HepG2 (cell line): ENCODE results near the gene FSTL1. TPM values are rescaled to one million over a fixed set of nuclear protein-coding genes. Genes with fewer than 3 reads are reported as not detected.

Experiments
- ATAC-seq: fragments of 200-7000 bp; cut with Tn5 transposase; 3 replicates; pipeline ENCODE4 v1.9.1; 2020; ENCODE audit warnings: mild to moderate bottlenecking, moderate library complexity
- BruUV-seq: library from RNA; stranded (reverse); fragments of 400-500 nt; replicated peaks from 2 replicates; lab custom pipeline; 2021; lab: Mats Ljungman, UMichigan
- CTCF ChIA-PET: fragments of 300-600 bp; formaldehyde crosslinking; extraction: SDS; loops from one replicate; lab custom pipeline; 2021; ENCODE audit warnings: low total read pairs, inconsistent platforms, low intra/inter-chr PET ratio; lab: Yijun Ruan, JAX
- POLR2A ChIA-PET: fragments of 350-600 bp; sonication (Branson Sonifier 250); formaldehyde crosslinking; loops from one replicate; lab custom pipeline; 2020; ENCODE audit warnings: antibody characterized with exemption, inconsistent platforms; lab: Yijun Ruan, JAX
- DNase-seq: peaks from one replicate; pipeline ENCODE4 v3.0.0-alpha.2; 2015; ENCODE audit warnings: low spot score
- FAIRE-seq: peaks from 3 replicates; lab custom pipeline; 2011; peaks lifted over from hg19 to GRCh38; lab: Jason Lieb, UNC
- H2AFZ ChIP-seq: one replicate; pipeline ENCODE4 v1.6.1; 2011; ENCODE audit warnings: low read length, inconsistent platforms
- H3K27ac ChIP-seq: fragments of 300-600 bp; 3 replicates; pipeline ENCODE4 v1.8.0; 2011; ENCODE audit warnings: mixed run types, mild to moderate bottlenecking, mixed read lengths, low read length, inconsistent platforms; ENCODE audit not compliant: insufficient read depth; ENCODE audit errors: extremely low read length
- H3K27me3 ChIP-seq, 2 experiments: fragments of 200-600 bp in 1 of 2; 2 replicates in 1 of 2; 3 replicates in 1 of 2; pipeline versions ENCODE4 v1.6.0 to v1.8.0; 2011; ENCODE audit warnings: low read length in 2 of 2, mild to moderate bottlenecking in 2 of 2, moderate library complexity in 2 of 2, inconsistent platforms in 1 of 2; ENCODE audit not compliant: insufficient read depth in 2 of 2, control insufficient read depth in 1 of 2
- H3K36me3 ChIP-seq, 2 experiments: fragments of 200-600 bp in 1 of 2; replicated peaks in 1 of 2; 2 replicates in 1 of 2; 3 replicates in 1 of 2; pipeline versions ENCODE4 v1.5.1 to v1.8.0; 2011; ENCODE audit warnings: low read length in 2 of 2, inconsistent platforms in 1 of 2; ENCODE audit not compliant: insufficient read depth in 2 of 2, control insufficient read depth in 1 of 2
- H3K4me1 ChIP-seq: 2 replicates; pipeline ENCODE4 v1.5.1; 2012; ENCODE audit warnings: low read length, inconsistent platforms; ENCODE audit not compliant: insufficient read depth
- H3K4me2 ChIP-seq: 2 replicates; pipeline ENCODE4 v1.6.0; 2011; ENCODE audit warnings: low read depth, low read length, inconsistent platforms
- H3K4me3 ChIP-seq, 3 experiments: fragments of 200-600 bp in 1 of 3; sonication (generic), shearing (Covaris generic) in 1 of 3; replicated peaks in 1 of 3; 2 replicates each; pipeline ENCODE4 v1.5.1; 2011 to 2016; ENCODE audit warnings: low read length in 3 of 3, inconsistent platforms in 2 of 3, low read depth in 2 of 3, mild to moderate bottlenecking in 2 of 3, control low read depth in 1 of 3, mixed read lengths in 1 of 3; ENCODE audit not compliant: insufficient read depth in 1 of 3
- H3K79me2 ChIP-seq: one replicate; pipeline ENCODE4 v1.6.1; 2011; ENCODE audit warnings: low read length, inconsistent platforms; ENCODE audit not compliant: insufficient read depth
- H3K9ac ChIP-seq: 2 replicates; pipeline ENCODE4 v1.6.0; 2011; ENCODE audit warnings: mild to moderate bottlenecking, low read depth, low read length, inconsistent platforms; ENCODE audit not compliant: insufficient read depth
- H3K9me3 ChIP-seq: 2 replicates; pipeline ENCODE4 v1.5.1; 2012; ENCODE audit warnings: mild to moderate bottlenecking, low read length
- H4K20me1 ChIP-seq: 2 replicates; pipeline ENCODE4 v1.6.0; 2011; ENCODE audit warnings: inconsistent platforms, mild to moderate bottlenecking, low read length, moderate library complexity; ENCODE audit not compliant: insufficient read depth
- CAMTA2 ChIP-seq: sonication (generic); formaldehyde crosslinking; IDR thresholded peaks from 2 replicates; pipeline ENCODE4 v1.4.0; 2020; ENCODE audit warnings: mild to moderate bottlenecking, missing genetic modification reagents, borderline replicate concordance
- ETV5 ChIP-seq: IDR thresholded peaks from 2 replicates; pipeline ENCODE4 v1.6.1; 2018; ENCODE audit warnings: missing biosample characterization, missing genetic modification reagents, inconsistent platforms, borderline replicate concordance
- ISX ChIP-seq: sonication (generic); formaldehyde crosslinking; conservative IDR thresholded peaks from 2 replicates; pipeline ENCODE4 v1.5.0; 2020; ENCODE audit warnings: missing genetic modification reagents
- KLF6 ChIP-seq: IDR thresholded peaks from 2 replicates; pipeline ENCODE4 v1.8.0; 2016; ENCODE audit warnings: missing biosample characterization, missing genetic modification reagents
- MED8 ChIP-seq: sonication (generic); formaldehyde crosslinking; IDR thresholded peaks from 2 replicates; pipeline ENCODE4 v1.8.1; 2023; ENCODE audit warnings: mild to moderate bottlenecking, missing genetic modification reagents; ENCODE audit not compliant: insufficient replicate concordance
- MXD4 ChIP-seq: IDR thresholded peaks from 2 replicates; pipeline ENCODE4 v1.6.1; 2016; ENCODE audit warnings: mild to moderate bottlenecking, missing biosample characterization, missing genetic modification reagents
- RARA ChIP-seq: IDR thresholded peaks from 2 replicates; pipeline ENCODE4 v1.6.1; 2016; ENCODE audit warnings: missing genetic modification reagents, missing compliant biosample characterization
- SMAD9 ChIP-seq: sonication (generic); formaldehyde crosslinking; IDR thresholded peaks from 2 replicates; pipeline ENCODE4 v1.5.1; 2020; ENCODE audit warnings: mild to moderate bottlenecking, missing genetic modification reagents
- TARDBP ChIP-seq: sonication (generic); formaldehyde crosslinking; IDR thresholded peaks from 2 replicates; pipeline ENCODE4 v1.8.0; 2022; ENCODE audit warnings: mild to moderate bottlenecking, missing genetic modification reagents
- THAP9 ChIP-seq: sonication (generic); formaldehyde crosslinking; IDR thresholded peaks from 2 replicates; pipeline ENCODE4; 2020; ENCODE audit warnings: missing genetic modification reagents, mild to moderate bottlenecking, borderline replicate concordance
- ZMAT5 ChIP-seq: sonication (generic); formaldehyde crosslinking; IDR thresholded peaks from 2 replicates; pipeline ENCODE4 v1.5.0; 2020; ENCODE audit warnings: mild to moderate bottlenecking, low read depth, missing genetic modification reagents, borderline replicate concordance
- ZNF17 ChIP-seq: sonication (generic); formaldehyde crosslinking; IDR thresholded peaks from 2 replicates; pipeline ENCODE4 v1.5.0; 2020; ENCODE audit warnings: mild to moderate bottlenecking, missing genetic modification reagents
- ZNF350 ChIP-seq: sonication (generic); formaldehyde crosslinking; IDR thresholded peaks from 2 replicates; pipeline ENCODE4 v1.4.0; 2020; ENCODE audit warnings: mild to moderate bottlenecking, low read depth, missing genetic modification reagents, borderline replicate concordance
- ZNF564 ChIP-seq: sonication (generic); formaldehyde crosslinking; IDR thresholded peaks from 2 replicates; pipeline ENCODE4 v1.8.1; 2023; ENCODE audit warnings: mild to moderate bottlenecking, missing genetic modification reagents
- ZNF709 ChIP-seq: sonication (generic); formaldehyde crosslinking; IDR thresholded peaks from 2 replicates; pipeline ENCODE4 v1.5.0; 2020; ENCODE audit warnings: mild to moderate bottlenecking, missing genetic modification reagents
- WGBS: methylation state at CpG from one replicate; pipeline ENCODE4 v1.1.6; 2017; ENCODE audit warnings: low lambda C conversion rate; 5-methylcytosine and 5-hydroxymethylcytosine counted together
- in situ Hi-C: cut with HindIII; loops from 2 replicates; pipeline ENCODE4 v1.10.0; 2017; ENCODE audit warnings: low pct_unique_long_range_greater_than_20kb; ENCODE audit not compliant: extremely low pct_ligation_motif_present
- intact Hi-C: fragments of 100-400 bp; cut with micrococcal nuclease; formaldehyde crosslinking; loops from one replicate; pipeline ENCODE4 v1.10.0; 2022; ENCODE audit not compliant: unreplicated experiment
- polyA plus RNA-seq, 8 experiments: library from polyadenylated mRNA; depleted of rRNA in 3 of 8; stranded (reverse) in 7 of 8; unstranded in 1 of 8; fragments of >200 nt; fragmentation: Illumina TruSeq in 4 of 8; extraction: Trizol in 4 of 8; gene quantifications; 2 replicates each; pipeline versions ENCODE4 v1.2.1 to v1.2.3, GENCODE V29; 2011 to 2016; ENCODE audit warnings: low read depth in 4 of 8, missing spikeins in 1 of 8, mixed read lengths in 1 of 8; ENCODE audit not compliant: insufficient read depth in 1 of 8
- total RNA-seq, 5 experiments: library from RNA; depleted of rRNA; stranded (reverse); fragments of >200 nt; fragmentation: Illumina TruSeq; extraction: Trizol; gene quantifications; 2 replicates each; pipeline ENCODE4 v1.2.3, GENCODE V29; 2016; ENCODE audit warnings: low read depth in 1 of 5
- TF ChIP-seq, protein P1 (sequence below): sonication (generic); formaldehyde crosslinking; IDR thresholded peaks from 2 replicates; pipeline ENCODE4 v1.4.0; 2020; ENCODE audit warnings: mild to moderate bottlenecking, missing genetic modification reagents
- TF ChIP-seq, protein P2 (sequence below): IDR thresholded peaks from 2 replicates; pipeline ENCODE4 v1.6.1; 2012; ENCODE audit warnings: low read depth, low read length, improper control_type of control experiment

The FSTL1 gene
- total and polyA plus RNA-seq, 2 of the 13 experiments (the other 11 are each of a cell fraction or from before 2014, with no cell fraction given): 0.07 to 0.29 TPM

- Histone ChIP-seq H2AFZ (no peak overlapping the region), H3K4me2 (peak overlapping the region; percentile 71), H3K79me2 (peaks cover 47% of the 10 kb centered on the region), H4K20me1 (no peaks in the 10 kb centered on the region; the same call in 1 of the 2 replicates), H3K9ac (peak overlapping the region; percentile 82), H3K27ac (peak overlapping the region; percentile 81), H3K36me3 (no peaks in the 10 kb centered on the region), H3K4me3 (peak overlapping the region; percentile 68 to 95 (median 87)), H3K27me3 (no peaks in the 10 kb centered on the region; a peak in 1 of 5 replicates), H3K4me1 (peaks cover 48% of the 10 kb centered on the region), H3K9me3 (no peaks in the 10 kb centered on the region)
- BruUV-seq: TSS peak; percentile 52
- no peak for FAIRE-seq
- intact Hi-C loops (loop anchor here (2.0 to 10.0 kb wide), 4 partner anchors 68 to 254 kb away; partner anchors contain the start of gene GSK3B), in situ Hi-C loops (no loop called here)
- ChIA-PET CTCF (no interaction called here), POLR2A (interaction anchor here (0.8 to 2.9 kb wide), 13 partner anchors 9 to 1108 kb away, joined by 3 to 22 read pairs (median 4); partner anchors contain the start of genes B4GALT4, NDUFB4 and TMEM39A)
- ATAC-seq: peak; percentile 2
- peak; percentile 6 for DNase-seq
- under 1% methylated on average over 17 of the region's 41 CpGs for WGBS
- TF ChIP-seq CAMTA2 (CRISPR knock-in tag) (no peak), ETV5 (no peak), THAP9 (no peak), TARDBP (0 out of 2 replicates have a peak, but pooled peaks have one; percentile 10), MED8 (CRISPR knock-in tag) (no peak), ISX (no peak), MXD4 (CRISPR knock-in tag) (no peak), KLF6 (no peak), ZNF564 (CRISPR knock-in tag) (no peak; the same call in 1 of the 2 replicates), RARA (no peak), SMAD9 (CRISPR knock-in tag) (no peak), ZNF17 (CRISPR knock-in tag) (no peak), ZNF709 (CRISPR knock-in tag) (no peak), ZMAT5 (no peak), ZNF350 (no peak)
- TF ChIP-seq, protein P1, sequence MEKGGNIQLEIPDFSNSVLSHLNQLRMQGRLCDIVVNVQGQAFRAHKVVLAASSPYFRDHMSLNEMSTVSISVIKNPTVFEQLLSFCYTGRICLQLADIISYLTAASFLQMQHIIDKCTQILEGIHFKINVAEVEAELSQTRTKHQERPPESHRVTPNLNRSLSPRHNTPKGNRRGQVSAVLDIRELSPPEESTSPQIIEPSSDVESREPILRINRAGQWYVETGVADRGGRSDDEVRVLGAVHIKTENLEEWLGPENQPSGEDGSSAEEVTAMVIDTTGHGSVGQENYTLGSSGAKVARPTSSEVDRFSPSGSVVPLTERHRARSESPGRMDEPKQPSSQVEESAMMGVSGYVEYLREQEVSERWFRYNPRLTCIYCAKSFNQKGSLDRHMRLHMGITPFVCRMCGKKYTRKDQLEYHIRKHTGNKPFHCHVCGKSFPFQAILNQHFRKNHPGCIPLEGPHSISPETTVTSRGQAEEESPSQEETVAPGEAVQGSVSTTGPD (CRISPR knock-in tag): no peak
- TF ChIP-seq, protein P2, sequence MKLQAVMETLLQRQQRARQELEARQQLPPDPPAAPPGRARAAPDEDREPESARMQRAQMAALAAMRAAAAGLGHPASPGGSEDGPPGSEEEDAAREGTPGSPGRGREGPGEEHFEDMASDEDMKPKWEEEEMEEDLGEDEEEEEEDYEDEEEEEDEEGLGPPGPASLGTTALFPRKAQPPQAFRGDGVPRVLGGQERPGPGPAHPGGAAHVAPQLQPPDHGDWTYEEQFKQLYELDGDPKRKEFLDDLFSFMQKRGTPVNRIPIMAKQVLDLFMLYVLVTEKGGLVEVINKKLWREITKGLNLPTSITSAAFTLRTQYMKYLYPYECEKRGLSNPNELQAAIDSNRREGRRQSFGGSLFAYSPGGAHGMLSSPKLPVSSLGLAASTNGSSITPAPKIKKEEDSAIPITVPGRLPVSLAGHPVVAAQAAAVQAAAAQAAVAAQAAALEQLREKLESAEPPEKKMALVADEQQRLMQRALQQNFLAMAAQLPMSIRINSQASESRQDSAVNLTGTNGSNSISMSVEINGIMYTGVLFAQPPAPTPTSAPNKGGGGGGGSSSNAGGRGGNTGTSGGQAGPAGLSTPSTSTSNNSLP: no peak
Observed at GRCh38 chr3:120348065-120348990, 102.5 kb downstream of the FSTL1 start.
